HG02610 (cell line): ENCODE measurements around the gene NCAPG2.
"Not testable (repeated sequence)": the region's sequence is repeated elsewhere in the genome, so short reads cannot be mapped to it uniquely, and the experiment has no call there.

ENCODE experiments used
- ATAC-seq: cut with Tn5 transposase; IDR thresholded peaks from one replicate; pipeline ENCODE4 v1.9.1; 2021; ENCODE audit warnings: mild to moderate bottlenecking, moderate library complexity; ENCODE audit not compliant: unreplicated experiment

The NCAPG2 gene

DNA sequence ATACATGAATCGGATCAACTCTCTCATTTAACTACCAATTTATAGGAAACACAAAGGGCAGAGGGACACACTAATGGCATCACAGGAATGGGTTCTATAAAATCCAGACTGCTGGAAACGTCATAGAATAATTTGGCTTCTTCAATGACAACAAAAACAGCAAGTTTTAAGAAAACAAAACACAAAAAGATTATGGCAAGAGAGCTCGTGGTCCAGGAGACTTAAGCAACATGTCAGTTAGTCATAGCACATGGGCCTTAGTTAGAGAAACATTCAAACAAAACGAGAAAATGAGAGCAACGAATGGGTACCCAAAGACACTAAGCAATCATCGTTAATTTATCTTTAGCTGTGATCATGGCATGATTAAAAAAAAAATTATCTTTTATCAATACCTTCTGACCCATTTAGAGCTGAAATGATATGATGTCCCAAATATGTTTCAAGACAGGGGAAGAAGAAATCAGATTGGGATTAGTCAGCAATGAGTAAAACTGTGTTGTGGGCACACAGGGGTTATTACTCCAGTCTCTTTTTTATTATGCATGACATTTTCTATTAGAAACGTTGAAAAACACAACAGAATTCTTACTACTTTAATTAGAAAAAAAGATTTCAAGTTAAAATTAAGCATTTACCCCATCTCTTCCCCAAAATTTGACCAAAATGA lies 28.3 kb downstream of the NCAPG2 start:
- ATAC-seq, result no peak

DNA sequence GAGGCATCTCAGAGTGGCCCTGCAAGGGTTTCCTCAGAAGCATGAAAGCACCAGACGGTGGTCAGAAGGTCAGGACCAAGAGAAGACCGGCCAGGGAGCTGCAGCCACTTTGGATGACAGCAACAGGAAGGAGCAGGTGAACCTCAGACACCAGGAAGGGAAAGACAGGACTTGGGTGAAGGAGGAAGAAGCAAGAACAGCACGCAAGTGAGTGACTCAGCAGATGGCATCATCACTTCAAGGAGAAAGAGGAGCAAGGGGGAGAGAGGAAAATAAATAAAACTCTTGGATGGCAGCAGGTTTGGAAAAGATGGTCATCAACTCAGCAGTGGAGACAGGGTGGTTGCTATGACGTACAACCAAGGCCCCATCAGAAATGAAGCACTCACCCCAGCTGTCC lies 31.6 kb downstream of the NCAPG2 start:
- ATAC-seq, result no peak

DNA sequence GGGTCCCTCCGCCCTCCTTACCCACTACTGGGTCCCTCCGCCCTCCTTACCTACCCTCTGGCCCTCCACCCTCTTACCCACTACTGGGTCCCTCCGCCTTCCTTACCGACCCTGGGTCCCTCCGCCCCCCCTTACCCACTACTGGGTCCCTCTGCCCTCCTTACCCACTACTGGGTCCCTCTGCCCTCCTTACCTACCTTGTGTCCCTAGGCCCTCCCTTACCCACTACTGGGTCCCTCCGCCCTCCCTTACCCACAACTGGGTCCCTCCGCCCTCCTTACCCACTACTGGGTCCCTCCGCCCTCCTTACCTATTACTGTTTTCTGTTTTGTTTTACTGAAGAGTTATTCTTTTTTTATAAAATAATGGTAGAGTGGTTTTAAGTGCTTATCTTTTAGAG lies 36.5 kb downstream of the NCAPG2 start:
- not testable (repeated sequence) for ATAC-seq

DNA sequence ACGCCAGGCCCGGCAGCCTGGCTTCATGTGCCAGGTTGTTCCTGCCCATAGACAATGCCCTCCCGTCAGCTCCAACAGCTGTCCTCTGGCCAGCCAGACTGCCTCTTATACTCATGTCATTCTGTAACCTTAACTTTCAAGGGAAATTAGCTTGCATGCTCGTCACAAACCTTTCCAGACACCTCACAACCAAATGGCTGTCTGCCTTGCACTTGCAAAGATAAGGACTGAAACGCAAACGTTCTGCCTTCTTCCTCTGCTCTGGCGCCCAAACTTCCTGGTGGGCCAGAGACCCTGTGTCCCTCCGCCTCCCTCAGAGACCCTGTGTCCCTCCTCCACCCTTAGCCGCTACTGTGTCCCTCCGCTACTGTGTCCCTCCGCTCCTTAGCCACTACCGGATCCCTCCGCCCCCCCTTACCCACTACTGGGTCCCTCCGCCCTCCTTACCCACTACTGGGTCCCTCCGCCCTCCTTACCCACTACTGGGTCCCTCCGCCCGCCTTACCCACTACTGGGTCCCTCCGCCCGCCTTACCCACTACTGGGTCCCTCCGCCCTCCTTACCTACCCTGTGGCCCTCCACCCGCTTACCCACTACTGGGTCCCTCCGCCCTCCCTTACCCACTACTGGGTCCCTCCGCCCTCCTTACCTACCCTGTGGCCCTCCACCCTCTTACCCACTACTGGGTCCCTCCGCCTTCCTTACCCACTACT lies 37.5 kb downstream of the NCAPG2 start:
- ATAC-seq, result not testable (repeated sequence)

DNA sequence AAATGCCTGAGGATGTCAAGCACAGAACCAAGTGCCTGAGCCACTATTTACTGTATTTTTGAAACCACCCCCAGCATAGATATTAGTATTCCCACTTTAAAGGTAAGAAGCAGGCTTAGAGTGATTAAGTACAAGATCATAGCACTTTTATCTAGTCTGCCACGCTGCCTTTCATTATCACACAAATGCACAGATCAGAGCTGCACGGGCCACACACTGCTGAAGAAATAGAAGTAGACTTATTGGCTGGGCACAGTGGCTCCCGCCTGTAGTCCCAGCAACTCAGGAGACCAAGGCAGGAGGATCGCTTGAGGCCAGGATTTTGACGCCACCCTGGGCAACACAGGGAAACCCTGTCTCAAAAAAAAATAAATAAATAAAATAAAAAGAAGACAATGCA lies 38.2 kb downstream of the NCAPG2 start:
- ATAC-seq, result no peak

DNA sequence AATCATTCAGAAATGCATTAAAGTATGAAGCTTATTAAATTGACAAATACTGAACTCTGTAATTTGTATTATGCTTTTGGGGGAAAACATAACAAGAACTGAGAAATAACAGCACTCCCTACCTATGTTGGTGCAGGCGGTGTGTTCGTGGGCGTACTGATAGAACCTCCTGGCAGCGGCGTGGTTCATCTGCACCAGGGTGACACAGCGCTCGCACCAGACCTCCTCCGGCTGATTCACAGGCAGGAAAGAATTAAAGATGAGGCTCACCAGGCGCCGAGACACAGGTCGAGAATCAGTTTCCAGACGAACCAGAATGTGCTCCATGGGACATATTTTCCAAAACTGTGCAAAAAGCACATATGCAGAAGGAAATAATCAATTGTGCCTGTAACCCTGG lies 40.2 kb downstream of the NCAPG2 start:
- ATAC-seq, result no peak

DNA sequence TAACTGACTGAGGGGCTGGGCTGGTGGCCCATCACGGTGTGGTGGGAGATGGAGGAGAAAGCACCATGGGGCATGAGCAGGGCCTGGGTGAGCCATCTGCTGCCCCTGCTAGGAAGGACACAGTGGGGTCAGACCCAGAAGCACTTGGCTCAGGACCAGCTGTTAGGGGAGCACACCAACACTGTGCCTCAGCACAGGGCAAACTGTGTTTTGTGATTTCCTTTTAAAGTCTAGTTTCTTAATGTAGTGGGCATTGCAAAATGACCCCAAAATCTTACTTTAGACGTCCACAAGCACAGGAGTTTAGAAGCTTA lies 41.2 kb downstream of the NCAPG2 start:
- no peak for ATAC-seq

DNA sequence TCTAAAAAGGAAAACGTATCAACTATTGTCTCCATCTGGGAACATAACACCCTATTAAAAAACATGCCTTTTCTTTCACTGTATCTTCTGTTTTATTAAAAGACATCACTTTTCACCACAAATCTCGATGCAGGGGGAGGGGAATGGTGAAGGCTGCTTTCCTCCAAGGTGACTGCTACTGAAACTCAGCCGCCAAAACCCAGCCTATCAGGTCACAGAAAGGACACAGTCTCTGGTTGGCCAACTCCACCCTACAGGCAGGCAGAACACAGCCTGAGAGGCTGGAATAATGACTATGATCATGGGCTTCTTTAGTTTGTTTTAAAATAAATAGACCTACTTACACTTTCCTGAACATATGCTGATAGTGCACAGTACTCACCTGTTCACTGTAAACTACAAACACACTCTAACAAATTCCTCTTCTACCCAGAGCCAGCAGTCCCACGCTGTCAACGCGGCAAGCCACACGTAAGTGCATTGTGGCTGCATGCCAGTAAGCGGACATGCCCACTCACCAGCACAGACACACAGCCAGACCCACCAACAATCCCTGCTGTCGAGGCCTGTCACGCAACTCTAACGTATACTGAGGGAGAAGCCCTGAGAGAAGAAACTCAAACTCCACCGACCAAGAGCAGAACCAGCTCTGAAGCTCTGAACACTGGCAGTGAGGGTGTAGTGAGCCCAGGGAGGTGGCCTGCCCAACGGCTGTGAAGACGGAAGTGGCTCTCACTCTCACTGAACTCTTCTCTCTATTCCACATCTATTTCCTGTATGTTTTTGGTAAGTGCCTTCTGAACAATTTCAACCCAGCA lies 41.8 kb downstream of the NCAPG2 start:
- no peak for ATAC-seq

DNA sequence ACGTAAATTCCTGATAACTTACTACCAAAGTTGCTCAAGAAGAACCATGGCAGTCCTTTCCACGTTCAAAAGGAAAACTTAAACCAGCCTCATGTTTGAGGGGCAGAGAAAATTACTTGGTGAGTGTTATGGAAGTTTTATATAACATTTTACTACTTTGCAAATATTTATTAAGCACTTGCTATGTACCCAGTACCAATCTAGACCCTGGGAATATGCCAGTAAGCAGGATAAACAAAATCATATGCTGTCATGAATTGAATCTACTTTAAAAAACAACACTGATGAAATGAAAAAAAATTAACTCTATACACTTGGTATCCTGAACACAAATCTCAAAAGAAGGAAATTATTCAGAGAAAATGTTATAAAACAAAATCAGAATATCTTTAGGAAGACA lies 46.1 kb downstream of the NCAPG2 start:
- no peak for ATAC-seq

DNA sequence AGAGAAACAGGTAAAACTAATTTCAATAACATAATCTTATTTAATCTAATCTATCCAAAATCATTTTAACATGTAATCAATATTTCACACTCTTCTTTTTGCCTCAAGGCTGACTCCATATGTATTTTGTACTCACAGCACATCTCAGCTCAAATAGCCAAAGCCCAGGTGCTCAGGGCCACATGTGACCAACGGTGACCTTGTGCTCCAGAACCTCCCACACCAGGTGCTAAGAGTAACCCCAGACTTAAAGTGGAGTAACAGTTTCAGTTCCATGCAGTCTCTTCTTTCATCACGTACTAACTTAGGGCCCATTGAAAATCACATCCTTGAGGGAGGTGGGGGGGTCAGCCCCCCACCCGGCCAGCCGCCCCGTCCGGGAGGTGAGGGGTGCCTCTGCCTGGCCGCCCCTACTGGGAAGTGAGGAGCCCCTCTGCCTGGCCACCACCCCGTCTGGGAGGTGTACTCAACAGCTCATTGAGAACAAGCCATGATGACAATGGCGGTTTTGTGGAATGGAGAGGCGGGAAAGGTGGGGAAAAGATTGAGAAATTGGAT lies 47.3 kb downstream of the NCAPG2 start:
- no peak for ATAC-seq

DNA sequence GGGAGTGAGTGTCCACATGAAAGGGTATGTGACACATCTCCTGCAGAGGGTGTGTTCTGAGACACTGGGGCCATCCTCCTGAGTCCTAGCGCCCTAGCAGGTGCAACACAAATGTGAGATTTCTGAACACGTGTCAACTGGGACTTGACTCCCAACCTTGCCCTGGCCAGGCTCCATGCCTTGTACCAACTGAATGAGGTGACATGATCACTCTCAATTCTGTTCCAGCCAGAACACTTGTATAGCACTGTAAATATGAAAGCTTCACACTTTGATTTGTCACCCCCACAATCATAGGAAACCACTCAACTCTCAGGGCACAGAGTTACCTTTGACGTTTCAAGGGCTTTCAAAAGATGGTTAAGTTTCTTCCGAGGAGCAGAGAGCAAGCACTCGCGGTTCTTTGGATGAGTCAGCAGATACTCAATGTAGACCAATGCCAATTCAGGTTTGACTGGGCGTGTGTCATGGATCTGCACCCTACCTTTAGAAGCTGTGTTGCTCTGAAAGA lies 48.6 kb downstream of the NCAPG2 start:
- peak; percentile 98 for ATAC-seq

DNA sequence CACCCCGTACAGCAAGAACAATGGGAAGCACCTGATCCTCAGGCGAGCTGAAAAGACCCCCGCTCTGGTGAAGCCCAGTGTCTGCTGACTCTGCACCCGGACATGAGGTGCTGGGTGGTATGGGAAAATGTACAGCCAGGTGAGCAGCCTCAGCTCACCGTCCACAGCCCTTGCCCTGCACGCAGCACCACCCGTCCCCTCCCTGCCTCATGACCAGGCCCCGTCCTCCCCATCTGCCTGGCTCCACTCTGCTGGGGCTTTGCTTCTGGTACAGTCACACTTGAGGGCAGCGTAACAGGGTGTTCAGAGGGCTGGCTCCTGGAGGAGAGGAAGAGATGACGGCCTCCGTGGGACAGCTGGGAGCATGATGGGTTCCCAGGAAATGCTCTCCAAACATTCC lies 49.1 kb downstream of the NCAPG2 start:
- no peak for ATAC-seq

DNA sequence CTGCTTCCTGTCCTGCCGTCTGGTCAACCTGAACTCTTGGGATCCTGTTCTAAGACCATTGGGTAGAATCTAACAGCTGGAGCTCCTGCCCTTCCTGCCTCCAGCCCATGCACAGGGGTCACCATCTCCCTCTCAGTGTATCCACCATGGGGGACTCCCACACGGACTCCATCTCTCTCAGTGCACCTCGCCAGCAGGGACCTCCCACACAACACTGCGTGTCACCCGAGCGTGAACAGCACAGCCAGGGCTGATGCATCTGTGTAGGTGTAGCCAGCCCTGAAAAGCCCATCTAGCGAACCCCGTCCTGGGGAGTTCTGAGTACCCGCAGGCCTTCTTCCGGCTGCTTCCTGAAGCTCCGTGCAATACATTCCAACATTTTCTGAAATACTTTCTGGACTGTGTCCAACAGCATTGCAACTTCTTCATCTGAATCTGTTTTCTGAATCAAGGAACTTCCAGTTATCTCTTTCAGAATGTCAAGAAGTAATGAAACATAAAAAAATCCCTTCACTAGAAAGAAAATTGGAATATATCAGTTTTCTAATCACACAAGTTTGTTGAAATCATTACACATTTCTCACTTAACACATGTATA lies 52.5 kb downstream of the NCAPG2 start:
- no peak for ATAC-seq

DNA sequence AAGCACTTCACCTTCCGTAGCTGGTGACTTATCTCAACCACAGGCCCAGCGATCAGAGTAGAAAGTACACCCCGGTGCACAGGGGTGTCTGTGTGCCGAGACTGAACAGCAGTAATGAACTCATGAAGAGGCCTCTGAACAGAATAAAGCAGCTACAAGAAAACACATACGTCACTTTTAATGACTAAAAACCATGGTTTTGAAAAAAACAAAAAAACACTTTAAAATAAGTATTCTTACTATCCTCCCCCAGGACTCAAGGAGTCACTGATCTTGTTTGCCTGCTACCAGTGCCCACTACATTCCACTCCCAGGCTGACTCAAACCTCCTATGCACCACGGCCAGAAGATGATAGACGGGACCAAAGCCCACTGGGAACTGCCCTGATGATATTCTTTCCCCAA lies 53.8 kb downstream of the NCAPG2 start:
- ATAC-seq, result no peak

DNA sequence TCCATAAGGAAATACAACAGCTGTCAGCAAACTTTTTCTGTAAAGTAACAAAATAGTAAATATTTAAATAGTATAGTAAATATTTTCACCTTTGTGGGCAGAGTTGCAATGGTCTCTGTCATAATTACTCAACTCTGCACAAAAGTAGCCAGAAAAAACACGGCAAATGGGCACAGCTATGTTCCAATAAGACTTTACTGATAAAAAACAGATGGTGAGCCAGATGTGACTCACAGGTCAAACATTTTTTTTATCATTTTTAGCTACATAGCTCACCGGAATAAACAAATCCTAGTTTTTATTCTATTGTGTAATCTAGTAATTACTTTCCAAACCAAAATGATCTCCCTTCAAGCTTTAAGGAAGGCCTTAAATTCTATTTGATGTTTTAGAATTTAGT lies 55.3 kb downstream of the NCAPG2 start:
- no peak for ATAC-seq

DNA sequence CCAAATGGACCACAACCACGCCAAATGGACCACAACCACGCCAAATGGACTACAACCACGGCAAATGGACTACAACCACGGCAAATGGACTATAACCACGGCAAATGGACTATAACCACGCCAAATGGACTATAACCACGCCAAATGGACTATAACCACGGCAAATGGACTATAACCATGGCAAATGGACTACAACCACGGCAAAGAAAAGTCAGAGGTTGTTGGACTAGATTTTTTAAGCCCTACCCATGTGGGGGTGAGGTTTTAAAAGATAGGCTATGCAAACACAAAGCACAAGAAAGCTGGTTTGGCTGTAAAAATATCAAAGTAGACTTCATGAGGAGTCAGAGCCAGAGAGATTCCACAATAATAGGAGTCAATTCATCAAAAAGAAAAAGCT lies 55.8 kb downstream of the NCAPG2 start:
- no peak for ATAC-seq

DNA sequence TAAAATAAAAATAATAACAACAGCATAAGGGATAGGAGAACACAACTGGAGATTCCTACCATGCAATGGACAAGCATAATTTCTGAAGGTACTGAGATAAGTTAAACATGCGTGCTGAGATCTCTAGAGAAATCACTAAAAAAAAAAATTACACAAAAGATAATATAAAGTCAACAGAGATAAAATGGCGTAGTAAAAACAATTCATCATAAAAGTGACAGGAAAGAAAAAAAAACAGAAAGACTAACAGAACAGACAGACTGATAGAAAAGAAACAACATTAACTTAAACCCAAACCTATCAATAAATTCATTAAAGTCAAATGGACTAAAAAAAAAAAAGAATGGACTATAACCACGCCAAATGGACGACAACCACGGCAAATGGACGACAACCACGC lies 56.4 kb downstream of the NCAPG2 start:
- ATAC-seq, result no peak

DNA sequence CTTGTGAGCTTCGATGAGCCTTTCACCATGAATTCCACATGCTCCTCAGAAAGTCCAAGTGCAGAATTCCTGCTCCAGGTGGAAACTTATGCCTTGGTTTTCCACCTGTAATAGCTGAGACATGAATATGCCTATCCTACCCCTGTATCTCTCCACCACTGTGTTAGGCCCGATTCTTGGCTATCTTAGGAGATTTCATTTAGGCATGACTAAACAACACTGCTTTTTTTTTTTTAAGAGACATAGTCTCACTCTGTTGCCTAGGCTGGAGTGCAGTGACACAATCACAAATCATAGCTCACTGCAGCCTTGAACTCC lies 57.2 kb downstream of the NCAPG2 start:
- no peak for ATAC-seq

DNA sequence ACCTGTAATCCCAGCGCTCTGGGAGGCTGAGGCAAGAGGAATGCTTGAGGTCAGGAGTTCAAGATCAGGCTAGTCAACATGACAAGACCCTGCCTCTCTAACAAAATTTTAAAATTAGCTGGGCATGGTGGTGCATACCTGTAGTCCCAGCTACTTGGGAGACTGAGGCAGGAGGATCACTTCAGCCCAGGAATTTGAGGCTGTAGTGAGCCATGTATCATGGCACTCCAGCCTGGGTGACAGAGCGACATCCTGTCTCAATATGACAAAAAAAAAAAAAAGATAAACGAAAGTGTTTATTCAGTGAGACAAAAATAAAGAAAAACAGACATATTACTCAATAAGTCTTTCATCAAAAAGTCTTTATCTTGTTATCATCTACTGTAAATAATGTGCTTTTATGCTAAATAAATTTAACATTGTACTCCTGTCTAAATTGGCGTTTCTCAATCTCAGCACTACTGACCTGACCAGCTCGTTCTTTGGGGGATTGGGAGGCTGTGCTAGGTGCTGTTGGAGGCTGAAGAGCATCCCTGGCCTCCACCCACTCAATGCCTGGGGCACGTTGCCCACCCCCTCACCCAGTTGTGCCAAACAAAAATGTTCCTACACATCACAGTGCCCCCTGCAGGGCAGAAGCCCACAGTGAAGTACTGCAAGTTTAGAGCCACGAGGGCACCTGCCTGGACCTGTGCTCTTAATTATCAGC lies 57.7 kb downstream of the NCAPG2 start:
- no peak for ATAC-seq

DNA sequence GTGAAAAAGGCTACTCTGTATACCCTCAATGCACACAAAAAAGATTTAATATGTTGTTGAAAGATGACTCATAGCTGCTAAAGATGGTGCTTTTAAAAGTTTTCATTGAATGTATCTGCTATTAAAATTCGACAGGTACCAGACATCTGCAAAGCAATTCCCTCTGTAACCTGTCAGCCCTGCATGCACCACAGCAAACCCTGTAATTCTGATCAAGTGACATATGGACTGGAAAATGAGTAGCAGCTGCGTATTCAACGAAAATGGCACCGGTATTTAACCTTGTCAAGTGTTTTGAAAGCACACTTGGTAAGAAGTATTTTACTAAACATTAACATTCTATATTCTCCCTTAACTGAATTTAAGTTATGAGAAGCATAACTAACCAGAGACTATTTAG lies 58.8 kb downstream of the NCAPG2 start:
- no peak for ATAC-seq

DNA sequence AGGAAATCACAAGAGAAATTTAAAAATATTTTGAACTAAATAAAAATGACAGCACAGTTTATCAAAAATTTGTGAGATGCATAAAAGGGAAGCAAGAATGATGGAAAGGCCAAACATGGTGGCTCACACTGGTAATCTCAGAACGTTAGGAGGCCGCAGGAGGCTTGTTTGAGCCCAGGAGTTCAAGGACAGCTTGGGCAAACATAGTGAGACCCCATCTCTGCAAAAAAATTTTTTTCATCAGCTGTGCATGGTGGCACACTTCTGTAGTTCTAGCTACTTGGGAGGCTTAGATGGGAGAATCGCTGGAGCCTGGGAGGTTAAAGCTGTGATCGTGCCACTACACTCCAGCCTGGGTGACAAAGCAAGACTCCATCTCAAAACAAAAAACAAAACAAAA lies 62.5 kb downstream of the NCAPG2 start:
- no peak for ATAC-seq
